Measurements from ENCODE around the gene FNBP1L. TPM values are rescaled to one million over a fixed set of nuclear protein-coding genes. Genes with fewer than 3 reads are reported as not detected.

The FNBP1L gene
- total RNA-seq, 1 experiment from 2014 or later = 72.7 TPM

GRCh38 chr1:93434088-93434487, 13.8 kb upstream of the FNBP1L start:
- H3K4me3 Mint-ChIP-seq (ENCODE audit: low read depth, unreplicated experiment) = no peak overlapping the region
- BruUV-seq (replicated peaks) = no TSS peak
- no peaks in the 10 kb centered on the region for H3K4me1 Mint-ChIP-seq (ENCODE audit: low read depth, unreplicated experiment)
- intact Hi-C loops (cut with micrococcal nuclease; ENCODE audit: unreplicated experiment) = loop anchor here (5.0 kb wide), 1 partner anchor 132 kb away; no protein-coding TSS in a partner anchor
- CTCF ChIA-PET = interaction anchor here (0.8 to 1.5 kb wide), 3 partner anchors 130 to 380 kb away, joined by 3 to 5 read pairs (median 4); no protein-coding TSS in a partner anchor
- no peaks in the 10 kb centered on the region for H3K9me3 Mint-ChIP-seq (ENCODE audit: low read depth, unreplicated experiment)
- H3K27me3 Mint-ChIP-seq (ENCODE audit: unreplicated experiment) = no peaks in the 10 kb centered on the region
- H3K36me3 Mint-ChIP-seq (ENCODE audit: insufficient read depth, unreplicated experiment) = no peaks in the 10 kb centered on the region
- DNase-seq = no peak
- no peak for TF ChIP-seq CTCF (IDR thresholded peaks at IDR 0.05; ENCODE audit: unreplicated experiment)
- no peak overlapping the region for H3K27ac Mint-ChIP-seq (ENCODE audit: unreplicated experiment)

- Mint-ChIP-seq H3K36me3 (ENCODE audit: insufficient read depth, unreplicated experiment) (no peaks in the 10 kb centered on the region), H3K9me3 (ENCODE audit: low read depth, unreplicated experiment) (no peaks in the 10 kb centered on the region), H3K4me3 (ENCODE audit: low read depth, unreplicated experiment) (no peak overlapping the region), H3K27ac (ENCODE audit: unreplicated experiment) (no peak overlapping the region), H3K4me1 (ENCODE audit: low read depth, unreplicated experiment) (no peaks in the 10 kb centered on the region), H3K27me3 (ENCODE audit: unreplicated experiment) (no peaks in the 10 kb centered on the region)
- BruUV-seq (replicated peaks) = no TSS peak
- no peak for TF ChIP-seq CTCF (IDR thresholded peaks at IDR 0.05; ENCODE audit: unreplicated experiment)
- CTCF ChIA-PET = interaction anchor here (1.5 kb wide), 1 partner anchor 130 kb away, joined by 5 read pairs; no protein-coding TSS in a partner anchor
- DNase-seq = no peak
- intact Hi-C loops (cut with micrococcal nuclease; ENCODE audit: unreplicated experiment) = loop anchor here (5.0 kb wide), 1 partner anchor 133 kb away; no protein-coding TSS in a partner anchor
Measured at GRCh38 chr1:93434987-93435386, 12.9 kb upstream of the FNBP1L start.

GRCh38 chr1:93435443-93435842, 12.5 kb upstream of the FNBP1L start:
- CTCF ChIA-PET = no interaction called here
- no peak for TF ChIP-seq CTCF (IDR thresholded peaks at IDR 0.05; ENCODE audit: unreplicated experiment)
- Mint-ChIP-seq H3K4me3 (ENCODE audit: low read depth, unreplicated experiment) (no peak overlapping the region), H3K4me1 (ENCODE audit: low read depth, unreplicated experiment) (no peaks in the 10 kb centered on the region), H3K36me3 (ENCODE audit: insufficient read depth, unreplicated experiment) (no peaks in the 10 kb centered on the region), H3K27ac (ENCODE audit: unreplicated experiment) (no peak overlapping the region), H3K27me3 (ENCODE audit: unreplicated experiment) (no peaks in the 10 kb centered on the region), H3K9me3 (ENCODE audit: low read depth, unreplicated experiment) (no peaks in the 10 kb centered on the region)
- intact Hi-C loops (cut with micrococcal nuclease; ENCODE audit: unreplicated experiment) = no loop called here
- DNase-seq = no peak
- no TSS peak for BruUV-seq (replicated peaks)

GRCh38 chr1:93436496-93436895, 11.4 kb upstream of the FNBP1L start:
- no peak for DNase-seq
- no peaks in the 10 kb centered on the region for H3K27me3 Mint-ChIP-seq (ENCODE audit: unreplicated experiment)
- TF ChIP-seq CTCF (IDR thresholded peaks at IDR 0.05; ENCODE audit: unreplicated experiment) = no peak
- BruUV-seq (replicated peaks) = no TSS peak
- CTCF ChIA-PET = no interaction called here
- H3K9me3 Mint-ChIP-seq (ENCODE audit: low read depth, unreplicated experiment) = no peaks in the 10 kb centered on the region
- H3K4me3 Mint-ChIP-seq (ENCODE audit: low read depth, unreplicated experiment) = no peak overlapping the region
- H3K36me3 Mint-ChIP-seq (ENCODE audit: insufficient read depth, unreplicated experiment) = no peaks in the 10 kb centered on the region
- no peak overlapping the region for H3K27ac Mint-ChIP-seq (ENCODE audit: unreplicated experiment)
- H3K4me1 Mint-ChIP-seq (ENCODE audit: low read depth, unreplicated experiment) = no peaks in the 10 kb centered on the region
- intact Hi-C loops (cut with micrococcal nuclease; ENCODE audit: unreplicated experiment) = no loop called here
